Hematopoietic multipotent progenitor cell treated with erythropoietin and hydrocortisone succinate and interleukin-3 and kit ligand, for 4 days (in vitro differentiated cells): Measurements from ENCODE around the gene MTHFD1.
"Not testable (repeated sequence)": the region's sequence is repeated elsewhere in the genome, so short reads cannot be mapped to it uniquely, and the experiment has no call there.

Source experiments
- DNase-seq: peaks from one replicate; pipeline ENCODE4 v3.0.0-alpha.2; 2015

The MTHFD1 gene

DNA sequence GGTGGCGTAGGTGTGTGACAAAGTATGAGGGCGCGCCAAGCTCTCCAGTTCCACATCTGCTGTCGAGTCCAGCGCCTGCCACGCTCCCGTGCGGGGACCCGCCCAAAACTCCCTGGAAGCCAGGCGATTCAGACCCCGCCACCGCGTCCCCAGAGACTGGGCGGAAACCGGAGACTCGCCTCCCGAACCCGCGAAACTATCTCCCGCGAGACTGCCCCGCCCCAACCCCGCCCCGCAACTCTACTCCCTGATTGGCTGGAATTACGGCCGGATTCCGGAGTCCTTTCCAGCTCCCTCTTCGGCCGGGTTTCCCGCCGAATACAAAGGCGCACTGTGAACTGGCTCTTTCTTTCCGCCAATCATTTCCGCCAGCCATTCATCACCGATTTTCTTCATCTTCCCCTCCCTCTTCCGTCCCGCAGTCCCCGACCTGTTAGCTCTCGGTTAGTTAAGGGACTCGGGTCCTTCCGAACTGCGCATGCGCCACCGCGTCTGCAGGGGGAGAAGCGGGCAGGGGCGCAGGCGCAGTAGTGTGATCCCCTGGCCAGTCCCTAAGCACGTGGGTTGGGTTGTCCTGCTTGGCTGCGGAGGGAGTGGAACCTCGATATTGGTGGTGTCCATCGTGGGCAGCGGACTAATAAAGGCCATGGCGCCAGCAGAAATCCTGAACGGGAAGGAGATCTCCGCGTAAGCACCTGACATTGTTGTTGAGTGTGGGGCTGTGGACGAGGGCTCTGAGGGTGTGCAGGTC lies at the start of gene MTHFD1:
MTHFD1 (plus strand) TSS at position 572 of the 751 bp plus-strand sequence; CDS start at position 647, 75 bp downstream.
- DNase-seq = peak; percentile 100

DNA sequence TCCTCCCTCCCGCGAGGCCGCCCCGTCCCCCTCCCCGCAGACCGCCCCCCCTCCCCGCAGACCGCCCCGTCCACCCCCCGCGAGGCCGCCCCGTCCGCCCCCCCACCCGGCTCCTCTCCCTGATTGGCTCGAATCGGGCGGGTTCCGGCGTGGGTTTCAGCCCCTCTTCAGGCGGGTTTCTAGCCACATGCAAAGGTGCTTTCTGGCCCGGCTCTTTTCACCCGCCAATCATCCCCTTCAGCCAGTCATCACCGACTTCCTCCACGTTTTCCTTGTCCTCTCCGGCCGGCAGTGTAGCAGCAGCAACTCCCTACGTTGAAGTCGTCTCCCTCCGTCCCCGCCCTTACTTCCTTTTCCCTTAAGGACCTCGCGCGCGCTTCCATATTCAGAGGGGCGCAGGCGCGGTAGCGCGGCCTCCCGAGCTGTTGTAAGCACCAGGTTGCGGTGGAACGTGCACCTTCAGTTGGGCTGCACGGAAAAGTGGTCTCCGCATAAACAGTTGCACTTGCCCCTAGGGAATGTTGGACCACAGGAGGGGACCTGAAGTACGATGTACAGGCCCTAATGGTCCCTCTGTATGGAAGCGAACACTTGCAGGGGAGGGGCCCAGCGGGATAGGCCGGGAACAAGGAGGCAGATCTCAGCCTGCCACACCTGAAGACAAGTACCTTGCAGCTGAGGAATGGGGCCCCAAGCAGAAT lies 49.4 kb upstream of the MTHFD1 start:
- DNase-seq = peak; percentile 99

DNA sequence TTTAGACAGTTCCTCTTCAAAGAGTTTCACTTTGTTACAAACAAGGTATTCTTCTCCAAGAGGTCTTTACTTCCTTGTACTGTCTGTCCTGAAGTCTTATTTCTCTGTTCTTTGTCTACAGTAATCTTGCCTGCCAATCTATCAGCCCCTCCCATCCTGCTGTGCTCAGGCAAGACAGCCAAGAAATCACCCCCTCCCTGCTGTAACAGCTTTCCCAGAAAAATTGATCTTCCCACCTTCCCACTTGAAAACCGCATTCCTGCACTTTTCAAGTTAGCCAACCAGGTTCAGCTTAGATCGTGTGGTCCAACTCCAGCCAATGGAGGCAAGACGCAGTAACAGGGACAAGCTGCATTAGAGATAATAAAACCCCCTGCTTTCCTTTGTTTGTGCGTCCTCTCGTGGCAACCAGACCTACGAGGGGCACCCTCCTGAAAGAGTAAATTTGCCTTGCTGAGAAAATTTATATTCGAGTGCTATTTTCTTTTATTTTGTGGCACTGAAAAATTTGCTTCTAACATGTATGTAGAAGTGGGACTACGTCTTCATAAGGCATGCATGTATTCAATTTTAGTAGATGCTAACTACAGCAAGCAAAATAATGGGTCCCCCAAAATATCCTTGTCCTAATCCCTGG lies 47.5 kb upstream of the MTHFD1 start:
- DNase-seq = peak; percentile 61

DNA sequence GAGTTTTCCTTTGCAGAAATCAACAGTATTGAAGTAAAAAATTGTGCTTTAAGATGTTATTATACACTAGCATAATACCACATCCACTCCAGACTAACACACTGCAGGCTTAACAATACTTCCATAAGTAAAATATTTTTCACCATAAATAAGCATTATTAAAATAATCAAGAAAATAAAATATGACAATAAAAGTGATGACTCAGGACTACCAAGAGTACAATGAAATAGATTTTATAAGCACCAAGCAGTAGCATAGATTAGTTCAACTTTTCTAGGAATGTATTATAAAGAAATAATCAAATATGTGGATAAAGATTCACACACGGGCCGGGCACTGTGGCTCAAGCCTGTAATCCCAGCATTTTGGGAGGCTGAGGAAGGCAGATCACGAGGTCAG lies 40.4 kb upstream of the MTHFD1 start:
- no peak for DNase-seq

DNA sequence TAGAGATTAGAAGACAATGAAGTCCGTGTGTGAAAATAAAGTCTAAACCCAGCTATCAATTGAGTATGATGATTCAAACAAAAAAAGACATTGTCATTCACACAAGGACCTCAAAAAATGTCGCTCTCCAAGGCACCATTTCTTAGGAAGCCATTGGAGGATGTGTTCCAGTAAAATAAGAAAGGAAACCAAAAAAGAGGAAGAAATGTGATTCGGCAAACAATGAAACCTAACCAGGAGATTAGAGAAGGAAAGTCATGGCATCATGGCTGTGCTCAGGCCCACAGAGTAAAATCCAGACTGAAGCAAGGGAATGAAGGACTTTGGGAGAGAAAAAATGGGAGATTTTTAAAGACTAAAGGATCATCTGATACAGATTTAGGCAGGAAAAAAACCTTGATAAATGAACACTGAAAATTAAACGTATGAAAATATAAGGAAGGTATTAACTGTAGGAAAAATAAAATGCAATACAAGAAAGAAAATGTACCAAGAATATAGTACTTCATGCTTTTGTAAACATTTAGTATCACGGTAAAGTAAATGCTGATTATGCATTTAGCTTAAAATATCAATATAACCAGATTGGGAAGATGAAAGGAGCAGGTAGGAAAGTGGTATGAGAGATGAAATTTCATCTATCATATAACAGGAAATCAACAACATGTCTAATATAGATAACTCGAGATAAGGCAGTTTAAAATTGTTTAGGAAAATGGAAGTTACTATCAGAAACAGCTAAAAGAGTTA lies 38.2 kb upstream of the MTHFD1 start:
- DNase-seq = no peak

DNA sequence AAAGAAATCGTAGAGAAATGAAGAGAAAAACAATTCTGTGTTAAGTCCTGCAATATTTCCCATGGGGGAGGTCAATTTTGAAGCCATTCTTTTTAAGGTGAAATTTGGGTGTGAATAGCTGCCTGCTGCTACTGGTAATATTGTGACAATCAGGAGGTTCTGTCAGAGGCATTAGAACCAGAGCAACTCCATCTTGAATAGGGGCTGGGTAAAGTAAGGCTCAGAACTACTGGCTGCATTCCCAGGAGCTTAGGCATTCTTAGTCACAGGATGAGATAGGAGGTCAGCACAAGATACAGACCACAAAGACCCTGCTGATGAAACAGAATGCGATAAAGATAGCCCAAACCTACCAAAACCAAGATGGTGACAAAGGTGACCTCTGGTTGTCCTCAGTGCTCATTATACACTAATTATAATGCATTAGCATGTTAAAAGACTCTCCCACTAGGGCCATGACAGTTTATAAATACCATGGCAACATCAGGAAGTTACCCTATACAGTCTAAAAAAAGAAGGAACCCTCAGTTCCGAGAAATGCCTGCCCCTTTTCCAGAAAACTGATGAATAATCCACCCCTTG lies 24.8 kb upstream of the MTHFD1 start:
- DNase-seq = peak; percentile 59

DNA sequence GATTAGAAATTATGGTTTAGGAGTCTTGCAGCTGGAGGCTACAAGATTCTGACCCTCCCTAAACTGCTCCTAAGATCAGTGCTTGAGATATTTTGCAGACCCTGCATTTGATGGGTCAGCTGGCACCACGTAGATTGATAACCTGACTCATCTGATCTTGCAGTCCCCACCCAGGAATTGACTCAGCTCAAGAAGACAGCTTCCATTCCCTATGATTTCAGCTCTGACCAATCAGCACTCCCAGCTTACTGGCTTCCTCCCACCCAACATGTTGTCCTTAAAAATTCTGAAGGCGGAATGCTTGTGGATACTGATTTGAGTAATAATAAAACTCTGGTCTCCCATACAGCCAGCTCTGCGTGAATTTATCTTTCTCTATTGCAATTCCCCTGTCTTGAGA lies 23.2 kb upstream of the MTHFD1 start:
- no peak for DNase-seq

DNA sequence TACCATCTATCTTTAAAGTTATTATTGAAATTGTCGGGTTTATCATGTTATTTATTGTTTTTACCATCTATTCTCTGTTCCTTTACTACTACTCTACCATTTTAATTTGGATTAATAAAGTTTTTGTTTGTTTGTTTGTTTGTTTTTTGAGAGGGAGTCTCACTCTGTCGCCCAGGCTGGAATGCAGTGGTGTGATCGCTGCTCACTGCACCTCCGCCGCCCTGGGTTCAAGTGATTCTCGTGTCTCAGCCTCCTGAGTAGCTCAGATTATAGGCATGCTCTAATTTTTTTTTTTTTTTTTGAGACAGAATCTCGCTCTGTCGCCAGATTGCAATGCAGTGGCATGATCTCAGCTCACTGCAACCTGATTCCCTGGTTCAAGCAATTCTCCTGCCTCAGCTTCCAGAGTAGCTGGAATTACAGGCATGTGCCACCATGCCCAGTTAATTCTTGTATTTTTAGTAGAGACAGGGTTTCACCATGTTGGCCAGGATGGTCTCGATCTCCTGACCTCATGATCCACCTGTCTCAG lies 22.7 kb upstream of the MTHFD1 start:
- not testable (repeated sequence) for DNase-seq

DNA sequence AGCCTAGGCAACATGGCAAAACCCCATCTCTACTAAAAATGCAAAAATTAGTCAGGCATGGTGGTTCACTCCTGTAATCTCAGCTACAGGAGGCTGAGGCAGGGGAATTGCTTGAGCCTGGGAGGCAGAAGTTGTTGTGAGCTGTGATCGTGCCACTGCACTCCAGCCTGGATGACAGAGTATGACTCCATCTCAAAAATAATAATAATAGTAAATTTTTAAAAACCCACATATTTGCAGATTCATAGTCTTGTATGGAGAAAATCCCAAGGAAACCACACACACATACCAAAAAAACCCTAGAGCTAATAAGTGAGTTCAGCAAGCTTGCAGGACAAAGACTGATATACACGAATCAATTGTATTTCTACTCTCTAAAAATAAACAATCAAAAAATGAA lies 19.0 kb upstream of the MTHFD1 start:
- DNase-seq = no peak

DNA sequence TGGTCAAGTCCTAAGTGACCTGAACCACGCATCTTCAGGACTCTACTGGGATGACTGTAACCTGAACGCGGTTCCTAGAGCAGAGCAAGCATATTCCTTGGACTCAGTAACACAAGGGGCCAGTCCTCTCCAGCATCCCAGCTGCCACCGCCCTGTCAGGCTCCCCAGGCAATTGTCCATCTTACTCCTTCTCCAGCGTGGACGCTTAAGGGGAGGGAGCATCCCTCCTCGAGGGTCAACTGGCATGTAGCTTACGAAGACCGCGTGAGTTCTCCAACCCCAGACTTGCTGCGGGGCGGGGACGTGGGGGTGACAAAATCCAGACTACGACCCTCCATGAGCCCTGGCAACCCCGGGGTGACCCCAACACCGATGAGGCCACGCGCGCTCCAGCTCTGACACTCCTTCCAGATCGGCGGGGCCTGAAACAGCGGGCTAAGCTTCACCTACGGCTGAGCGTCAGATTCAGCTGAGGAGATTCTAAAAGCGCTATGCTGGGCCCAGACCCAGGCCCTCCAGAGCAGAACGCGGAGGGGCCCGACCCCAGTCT lies 846 bp upstream of the MTHFD1 start:
- peak; percentile 64 for DNase-seq

DNA sequence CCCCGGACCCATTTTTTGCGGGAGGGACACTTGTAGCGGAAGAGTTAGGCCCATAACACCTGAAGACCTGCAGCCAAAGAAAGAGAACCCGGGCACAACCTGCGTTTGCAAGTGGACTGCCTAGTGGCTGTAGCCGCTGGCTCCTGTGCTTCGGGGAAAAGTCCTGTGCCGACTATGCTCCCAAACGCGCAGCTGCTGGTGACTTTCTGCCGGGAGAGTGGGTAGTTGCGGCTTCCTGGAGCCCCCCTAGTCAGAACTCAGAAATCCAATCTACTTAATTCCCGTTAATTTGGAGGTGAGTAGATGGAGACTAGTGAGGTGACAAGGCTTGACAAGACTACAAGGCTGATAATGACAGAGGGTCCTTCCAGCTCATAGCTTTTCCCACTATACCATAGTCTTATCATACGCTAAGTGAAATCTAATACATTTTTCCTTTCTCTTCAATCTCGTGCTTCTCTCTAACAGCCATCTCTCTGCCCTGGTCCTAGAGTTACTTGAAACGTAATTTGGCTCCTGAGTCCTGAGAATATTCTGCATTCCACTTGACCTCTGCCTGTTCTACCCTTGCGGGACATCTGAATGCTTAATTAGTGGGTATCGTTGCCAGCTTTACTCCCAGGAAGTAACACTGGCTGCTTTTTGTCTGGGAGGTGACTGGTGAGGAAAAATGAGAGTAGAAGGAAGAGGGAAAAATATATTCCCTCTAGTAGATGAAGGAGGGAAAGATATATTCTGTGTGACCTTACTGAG lies 556 bp downstream of the MTHFD1 start:
- DNase-seq = peak; percentile 41

DNA sequence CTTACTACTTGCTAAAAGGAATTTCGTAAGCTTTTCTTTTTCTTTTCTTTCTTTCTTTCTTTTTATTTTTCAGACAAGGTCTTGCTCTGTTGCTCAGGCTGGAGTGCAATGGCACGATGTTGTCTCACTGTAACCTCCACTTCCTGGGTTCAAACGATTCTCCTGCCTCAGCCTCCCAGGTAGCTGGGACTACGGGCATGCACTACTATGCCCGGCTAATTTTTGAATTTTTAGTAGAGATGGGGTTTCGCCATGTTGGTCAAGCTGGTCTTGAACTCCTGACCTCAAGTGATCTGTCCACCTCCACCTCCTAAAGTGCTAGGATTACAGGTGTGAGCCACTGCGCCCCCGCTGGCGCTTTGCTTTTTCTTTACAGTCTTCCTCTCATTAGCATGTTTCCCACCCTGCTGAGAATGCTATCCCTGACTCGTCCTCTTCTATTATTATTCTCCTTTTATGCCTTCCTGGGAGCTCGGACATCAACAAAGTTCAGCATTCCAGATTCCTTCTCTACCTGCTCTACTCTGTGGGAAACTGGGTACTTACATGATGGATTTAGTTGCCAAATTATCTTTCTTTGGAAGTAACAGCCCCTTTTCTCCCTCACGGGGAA lies 3.1 kb downstream of the MTHFD1 start:
- DNase-seq = no peak

DNA sequence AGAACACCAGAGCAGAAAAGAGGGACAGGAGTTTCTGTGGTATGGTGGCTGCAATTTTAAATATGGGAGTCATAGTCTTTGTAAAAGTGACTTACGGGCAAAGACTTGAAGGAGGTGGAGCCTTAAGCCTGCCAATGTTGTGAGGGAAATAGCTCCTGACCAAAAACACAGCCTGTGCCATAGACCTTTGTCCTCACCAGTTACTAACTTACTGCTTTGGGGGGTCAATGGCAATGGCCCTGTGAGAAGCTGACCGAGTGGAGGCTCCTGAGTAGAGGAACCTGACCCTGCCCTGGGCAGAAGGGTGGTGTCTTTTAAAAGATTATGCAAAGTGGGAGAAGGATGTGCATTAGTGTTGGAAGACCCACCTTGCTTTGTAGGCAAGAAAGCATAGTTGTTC lies 3.8 kb downstream of the MTHFD1 start:
- no peak for DNase-seq

DNA sequence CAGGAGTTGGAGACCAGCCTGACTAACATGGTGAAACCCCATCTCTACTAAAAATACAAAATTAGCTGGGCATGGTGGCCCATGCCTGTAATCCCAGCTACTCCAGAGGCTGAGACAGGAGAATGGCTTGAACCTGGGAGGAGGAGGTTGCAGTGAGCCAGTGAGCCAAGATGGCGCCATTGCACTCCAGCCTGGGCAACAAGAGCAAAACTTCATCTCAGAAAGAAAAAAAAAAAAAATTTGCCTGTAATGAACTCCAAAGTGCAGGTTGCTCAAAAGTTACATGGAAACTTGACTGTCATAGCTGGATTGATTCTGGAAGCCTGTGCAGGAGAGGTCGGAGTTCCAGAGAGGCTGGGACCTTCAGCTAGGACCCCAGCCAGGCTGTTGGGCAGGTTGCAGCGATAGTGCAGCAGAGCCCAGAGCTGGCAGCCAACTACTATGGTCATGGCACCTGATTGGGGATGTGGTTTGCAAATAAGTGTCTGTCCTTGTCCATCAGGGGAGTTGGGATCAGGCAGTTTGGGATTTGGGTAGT lies 5.1 kb downstream of the MTHFD1 start:
- DNase-seq = not testable (repeated sequence)

DNA sequence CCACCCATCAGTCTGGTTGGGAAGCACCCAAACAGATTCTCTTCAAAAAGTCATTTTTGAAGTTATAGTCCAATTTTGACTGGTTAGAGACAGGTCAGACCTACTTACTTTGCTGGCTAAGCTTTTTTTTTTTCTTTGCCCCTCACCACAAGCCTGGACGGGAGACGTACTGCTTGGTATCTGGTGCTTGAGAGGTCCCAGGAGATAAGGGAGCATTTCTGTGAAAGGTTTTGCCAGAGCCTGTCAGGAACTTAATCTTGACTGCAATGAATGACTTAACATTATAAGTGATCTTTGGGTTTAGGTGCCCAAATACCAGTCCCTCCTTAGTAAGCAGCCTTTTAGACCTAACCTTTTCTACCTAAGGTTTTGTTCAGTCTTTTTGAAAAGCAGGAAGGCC lies 6.3 kb downstream of the MTHFD1 start:
- peak; percentile 87 for DNase-seq

DNA sequence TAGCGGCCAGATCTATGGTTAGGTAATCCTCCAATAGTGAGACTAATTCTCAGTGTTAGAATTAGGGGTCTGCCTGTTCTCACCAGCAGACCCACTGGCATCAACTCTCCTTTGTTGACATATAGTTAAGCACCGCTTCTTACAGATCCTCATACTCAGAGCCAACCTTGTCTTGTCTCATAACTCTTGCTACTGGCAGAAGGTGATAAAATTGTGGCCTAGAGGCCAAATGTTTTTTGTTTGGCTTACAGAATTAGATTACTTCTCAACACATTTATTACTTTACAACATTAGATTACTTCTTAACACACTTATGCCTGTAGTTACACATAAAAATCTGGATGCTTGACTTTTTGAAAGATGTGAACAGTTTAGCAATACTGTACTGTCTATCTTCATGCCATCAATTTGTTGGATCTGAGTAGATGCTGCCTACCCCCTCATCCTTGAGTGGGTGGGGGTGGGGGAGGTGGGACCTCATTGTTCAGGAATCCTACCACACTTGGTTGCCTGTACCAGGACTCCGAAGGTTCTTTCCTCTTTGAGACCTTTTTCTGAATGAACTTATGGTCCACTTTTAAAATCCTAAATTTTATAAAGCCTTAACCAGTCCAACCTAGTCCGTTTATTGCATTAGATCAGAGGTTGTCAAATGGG lies 7.0 kb downstream of the MTHFD1 start:
- peak; percentile 25 for DNase-seq

DNA sequence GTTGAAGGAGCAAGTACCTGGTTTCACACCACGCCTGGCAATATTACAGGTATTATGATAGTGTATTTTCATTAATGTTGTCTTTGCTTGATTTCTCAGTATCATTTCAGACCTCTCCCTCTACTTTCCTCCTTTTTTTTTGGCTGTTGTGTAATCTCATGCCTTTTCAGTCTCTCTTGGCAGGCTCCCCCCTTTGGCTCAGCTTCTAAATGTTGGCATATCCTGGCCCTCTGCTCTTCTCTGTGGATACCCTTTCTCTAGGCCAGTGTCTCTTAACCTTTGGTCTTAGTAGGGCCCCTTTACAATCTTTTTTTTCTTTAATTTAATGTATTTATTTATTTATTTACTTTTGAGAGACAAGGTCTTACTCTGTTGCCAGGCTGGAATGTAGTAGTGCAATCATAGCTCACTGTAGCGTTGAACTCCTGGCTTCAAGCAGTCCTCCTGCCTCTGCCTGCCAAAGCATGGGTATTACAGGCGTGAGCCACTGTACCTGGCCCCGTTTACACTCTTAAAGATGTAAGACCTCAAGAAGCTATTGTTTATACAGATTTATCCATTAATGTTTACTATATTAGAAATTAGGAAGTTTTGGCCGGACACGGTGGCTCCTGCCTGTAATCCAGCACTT lies 12.8 kb downstream of the MTHFD1 start:
- DNase-seq = no peak

DNA sequence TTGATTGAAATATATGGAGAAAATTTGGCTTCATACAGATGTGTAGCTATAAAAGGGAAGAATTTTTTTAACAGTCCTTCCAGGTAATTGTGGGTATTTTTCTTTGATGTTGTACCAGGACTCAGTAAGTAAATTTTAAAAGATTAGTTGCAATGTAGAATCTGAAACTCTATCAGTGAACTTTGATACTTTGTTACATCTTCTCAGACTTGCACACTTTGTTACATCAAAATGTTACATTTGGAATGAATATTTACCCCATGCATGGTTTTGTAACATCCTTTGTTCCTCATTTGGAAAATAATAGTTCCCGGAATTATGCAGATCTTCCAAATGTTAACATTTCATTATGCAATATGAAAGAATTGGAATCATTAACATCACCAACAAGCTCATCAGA lies 13.8 kb downstream of the MTHFD1 start:
- DNase-seq = no peak

DNA sequence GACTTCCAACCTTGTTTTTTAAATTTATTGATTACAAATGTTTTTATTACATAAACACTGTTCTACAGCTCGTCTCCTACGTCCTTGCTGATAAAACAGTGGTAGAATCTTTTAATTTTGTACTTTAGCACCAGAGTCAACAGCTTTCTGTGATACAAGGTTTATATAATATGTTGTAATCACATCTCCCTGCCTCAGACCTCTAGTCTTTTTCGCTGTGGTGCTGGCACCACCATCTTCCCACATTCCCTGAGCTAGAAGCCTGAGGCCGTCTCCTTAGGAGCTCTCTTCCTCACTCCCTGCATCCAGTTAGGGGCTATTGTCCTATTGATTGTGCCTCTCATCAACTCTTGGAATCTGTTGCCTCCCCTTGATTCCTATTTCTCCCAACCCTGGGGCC lies 17.1 kb downstream of the MTHFD1 start:
- DNase-seq = no peak

DNA sequence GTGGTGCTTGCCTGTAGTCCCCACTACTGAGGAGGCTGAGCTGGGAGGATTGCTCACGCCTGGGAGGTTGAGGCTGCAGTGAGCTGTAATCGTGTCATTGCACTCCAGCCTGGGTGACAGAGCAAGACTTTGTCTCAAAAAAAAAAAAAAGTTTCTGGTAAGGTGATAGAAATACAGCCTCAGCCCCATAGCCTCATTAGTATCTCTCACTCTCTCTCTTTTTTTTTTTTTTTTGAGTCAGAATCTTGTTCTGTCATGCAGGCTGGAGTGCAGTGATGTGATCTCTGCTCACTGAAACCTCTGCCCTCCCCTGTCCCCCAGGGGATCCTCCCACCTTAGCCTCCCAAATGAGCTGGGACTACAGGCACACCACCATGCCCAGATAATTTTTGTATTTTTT lies 19.2 kb downstream of the MTHFD1 start:
- peak; percentile 38 for DNase-seq
